HFF-Myc (cell line): ENCODE data around the gene SLC41A1.

Experiments used
- DNase-seq: peaks from one replicate; pipeline ENCODE4 v3.0.0-alpha.2; 2011; ENCODE audit warnings: low read depth; ENCODE audit errors: extremely low read depth
- H3K4me3 ChIP-seq: replicated peaks from 2 replicates; pipeline ENCODE4 v1.5.1; 2011; ENCODE audit warnings: low read depth, mild to moderate bottlenecking, control low read depth, low read length
- CTCF ChIP-seq: IDR thresholded peaks from 2 replicates; pipeline ENCODE4 v1.5.1; 2012; ENCODE audit warnings: mild to moderate bottlenecking, low read depth, low read length, control low read depth; ENCODE audit errors: missing control alignments

SLC41A1 gene

GRCh38 chr1:205763980-205764379, 49.0 kb downstream of the SLC41A1 start:
- no peak overlapping the region for H3K4me3 ChIP-seq
- DNase-seq, result no peak
- TF ChIP-seq CTCF, result no peak

GRCh38 chr1:205760606-205761005, 52.4 kb downstream of the SLC41A1 start:
- DNase-seq, result no peak
- no peak for TF ChIP-seq CTCF
- no peak overlapping the region for H3K4me3 ChIP-seq

GRCh38 chr1:205756552-205756951, 56.4 kb downstream of the SLC41A1 start:
- H3K4me3 ChIP-seq, result no peak overlapping the region
- no peak for TF ChIP-seq CTCF
- DNase-seq, result no peak

GRCh38 chr1:205754857-205755256, 58.1 kb downstream of the SLC41A1 start:
- no peak for TF ChIP-seq CTCF
- H3K4me3 ChIP-seq, result no peak overlapping the region
- DNase-seq, result no peak

- DNase-seq, result no peak
- TF ChIP-seq CTCF, result no peak
- H3K4me3 ChIP-seq, result no peak overlapping the region
Measured at GRCh38 chr1:205751036-205751651, 61.9 kb downstream of the SLC41A1 start.

- peak; percentile 97 for DNase-seq
- peak; percentile 15 for TF ChIP-seq CTCF
- peak within 1 kb of the TSS; percentile 91 for H3K4me3 ChIP-seq
Measured at GRCh38 chr1:205750138-205751035, 62.6 kb downstream of the SLC41A1 start, which contains the start of gene NUCKS1. TSS of gene NUCKS1 (minus strand) at chr1:205750182. CDS start at chr1:205749973, 209 bp downstream.
